Measurements from ENCODE around the gene SLC6A17. TPM values are rescaled to one million over a fixed set of nuclear protein-coding genes. Genes with fewer than 3 reads are reported as not detected.

SLC6A17 gene
- total and polyA plus RNA-seq, 2 experiments from 2014 or later: 0.03 to 0.17 TPM

GRCh38 chr1:110214454-110215404 lies 64.4 kb downstream of the SLC6A17 start:
- no peak overlapping the region for H3K4me3 Mint-ChIP-seq
- Histone ChIP-seq H3K36me3 (ENCODE audit: insufficient read depth) (no peaks in the 10 kb centered on the region), H3F3A (replicated peaks; ENCODE audit: low read depth) (peaks cover 5% of the 10 kb centered on the region; the same call in 1 of the 2 replicates), H4K20me1 (replicated peaks; ENCODE audit: insufficient read depth) (peaks cover 7% of the 10 kb centered on the region), H3K27ac (ENCODE audit: low read depth) (no peak overlapping the region), H3K4me2 (no peak overlapping the region), H3K79me2 (replicated peaks; ENCODE audit: insufficient read depth) (no peaks in the 10 kb centered on the region), H2AFZ (no peak overlapping the region), H3K9me2 (ENCODE audit: insufficient read depth) (no peaks in the 10 kb centered on the region), H3K27me3 (ENCODE audit: insufficient read depth) (peaks cover 25% of the 10 kb centered on the region), H3K4me3 (no peak overlapping the region), H3K4me1 (ENCODE audit: insufficient read depth) (peaks cover 18% of the 10 kb centered on the region)
- peaks cover 17% of the 10 kb centered on the region for H3K27me3 Mint-ChIP-seq (ENCODE audit: insufficient read depth, low read depth, poor library complexity)
- H3K4me1 Mint-ChIP-seq: peaks cover 30% of the 10 kb centered on the region
- H3K36me3 Mint-ChIP-seq (ENCODE audit: low read depth): no peaks in the 10 kb centered on the region; the same call in 2 of the 3 replicates
- TF ChIP-seq NANOG (IDR thresholded peaks at IDR 0.05; ENCODE audit: borderline replicate concordance) (no peak), ETS1 (IDR thresholded peaks at IDR 0.05) (no peak), EZH2 (IDR thresholded peaks at IDR 0.05; ENCODE audit: low read depth, unreplicated experiment) (no peak), CREB1 (CRISPR knock-in tag; IDR thresholded peaks at IDR 0.05; ENCODE audit: low read depth) (no peak), EZH2phosphoT487 (IDR thresholded peaks at IDR 0.05; ENCODE audit: unreplicated experiment) (no peak), JUNB (IDR thresholded peaks at IDR 0.05; ENCODE audit: unreplicated experiment) (no peak), REST (IDR thresholded peaks at IDR 0.05; ENCODE audit: unreplicated experiment) (no peak), ZNF331 (CRISPR knock-in tag; IDR thresholded peaks at IDR 0.05; ENCODE audit: low read depth) (no peak), STAT1 (IDR thresholded peaks at IDR 0.05; ENCODE audit: unreplicated experiment) (no peak)
- ATAC-seq: no peak
- DNase-seq (ENCODE audit: low spot score): no peak
- H3K27ac Mint-ChIP-seq: no peak overlapping the region
- no peaks in the 10 kb centered on the region for H3K9me3 Mint-ChIP-seq

All from GM23338 (cell line).